RWPE1 (cell line): ENCODE results near the gene WDR45B.

Source experiments
- CTCF ChIA-PET: fragments of 350-600 bp; sonication (Branson Sonifier 250); formaldehyde crosslinking; extraction: SDS; loops from one replicate; lab custom pipeline; 2021; lab: Yijun Ruan, JAX
- POLR2A ChIA-PET: fragments of 400-600 bp; formaldehyde crosslinking; extraction: SDS; loops from one replicate; lab custom pipeline; 2020; ENCODE audit warnings: antibody characterized with exemption; ENCODE audit not compliant: low non-redundant PET; lab: Yijun Ruan, JAX
- DNase-seq: peaks from one replicate; pipeline ENCODE4 v3.0.0; 2012; ENCODE audit warnings: low spot score
- H3K27ac ChIP-seq: fragments of 450-650 bp; 2 replicates; pipeline ENCODE4 v1.5.1; 2017
- TF ChIP-seq, protein P1 (sequence below): fragments of 450-650 bp; conservative IDR thresholded peaks from 2 replicates; pipeline ENCODE4 v1.5.1; 2017; ENCODE audit warnings: low read depth, mild to moderate bottlenecking

WDR45B gene

DNA sequence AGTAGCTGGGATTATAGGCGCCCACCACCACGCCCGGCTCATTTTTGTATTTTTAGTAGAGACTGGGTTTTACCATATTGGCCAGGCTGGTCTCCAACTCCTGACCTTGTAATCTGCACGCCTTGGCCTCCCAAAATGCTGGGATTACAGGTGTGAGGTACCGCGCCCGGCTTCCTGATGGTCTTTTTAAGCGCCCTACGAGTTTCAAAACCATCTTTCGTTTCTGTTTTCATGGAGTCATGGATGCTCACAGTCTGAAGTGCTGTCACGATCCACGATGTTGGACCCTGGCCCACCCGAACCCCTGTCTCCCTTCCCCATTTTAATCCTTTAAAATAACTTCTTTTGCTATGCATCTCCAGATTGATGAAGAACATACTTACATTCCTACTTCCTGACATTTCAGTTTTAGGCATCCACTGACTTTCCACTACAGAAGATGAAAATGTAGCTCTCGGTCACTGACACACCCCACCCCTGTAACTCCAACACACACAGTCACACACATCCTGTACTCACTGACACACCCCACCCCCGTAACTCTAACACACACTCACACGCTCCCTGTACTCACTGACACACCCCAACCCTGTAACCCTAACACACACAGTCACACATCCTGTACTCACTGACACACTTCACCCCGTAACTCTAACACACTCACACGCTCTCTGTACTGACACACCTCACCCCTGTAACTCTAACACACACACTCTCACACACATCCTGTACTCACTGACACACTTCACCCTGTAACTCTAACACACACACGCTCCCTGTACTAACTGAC, 22.6 kb upstream of the WDR45B start:
- no peak for DNase-seq
- CTCF ChIA-PET, result no interaction called here
- POLR2A ChIA-PET, result no interaction called here
- no peak overlapping the region for H3K27ac ChIP-seq
- TF ChIP-seq, protein P1, sequence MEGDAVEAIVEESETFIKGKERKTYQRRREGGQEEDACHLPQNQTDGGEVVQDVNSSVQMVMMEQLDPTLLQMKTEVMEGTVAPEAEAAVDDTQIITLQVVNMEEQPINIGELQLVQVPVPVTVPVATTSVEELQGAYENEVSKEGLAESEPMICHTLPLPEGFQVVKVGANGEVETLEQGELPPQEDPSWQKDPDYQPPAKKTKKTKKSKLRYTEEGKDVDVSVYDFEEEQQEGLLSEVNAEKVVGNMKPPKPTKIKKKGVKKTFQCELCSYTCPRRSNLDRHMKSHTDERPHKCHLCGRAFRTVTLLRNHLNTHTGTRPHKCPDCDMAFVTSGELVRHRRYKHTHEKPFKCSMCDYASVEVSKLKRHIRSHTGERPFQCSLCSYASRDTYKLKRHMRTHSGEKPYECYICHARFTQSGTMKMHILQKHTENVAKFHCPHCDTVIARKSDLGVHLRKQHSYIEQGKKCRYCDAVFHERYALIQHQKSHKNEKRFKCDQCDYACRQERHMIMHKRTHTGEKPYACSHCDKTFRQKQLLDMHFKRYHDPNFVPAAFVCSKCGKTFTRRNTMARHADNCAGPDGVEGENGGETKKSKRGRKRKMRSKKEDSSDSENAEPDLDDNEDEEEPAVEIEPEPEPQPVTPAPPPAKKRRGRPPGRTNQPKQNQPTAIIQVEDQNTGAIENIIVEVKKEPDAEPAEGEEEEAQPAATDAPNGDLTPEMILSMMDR, result no peak

DNA sequence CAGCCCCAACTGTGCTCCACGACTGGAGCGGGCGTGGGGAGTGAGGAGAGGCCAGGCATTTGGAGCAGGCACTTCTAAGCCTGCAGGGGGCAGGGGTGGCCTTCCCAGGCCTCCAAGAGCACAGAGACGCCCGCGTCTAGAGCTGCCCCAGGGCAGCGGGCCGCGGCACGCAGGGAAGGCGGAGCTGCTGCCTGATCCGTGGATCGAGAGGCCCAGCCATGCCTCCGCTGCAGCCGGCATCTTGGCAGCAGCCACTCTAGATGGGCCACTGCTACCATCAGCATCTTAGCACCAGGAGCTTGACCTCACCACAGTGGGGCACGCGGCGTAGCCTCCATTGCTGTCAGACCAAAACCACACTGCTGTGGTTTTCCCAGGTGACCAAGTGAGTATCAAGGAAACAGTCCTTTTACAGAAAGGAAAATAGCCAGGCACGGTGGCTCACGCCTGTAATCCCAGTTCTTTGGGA, 20.4 kb upstream of the WDR45B start:
- peak; percentile 60 for DNase-seq
- ChIA-PET POLR2A (interaction anchor here (0.5 kb wide), 1 partner anchor 15 kb away, joined by 6 read pairs; no protein-coding TSS in a partner anchor), CTCF (interaction anchor here (0.6 to 1.3 kb wide), 9 partner anchors 9 to 356 kb away, joined by 3 to 8 read pairs (median 3); no protein-coding TSS in a partner anchor)
- H3K27ac ChIP-seq, result no peak overlapping the region
- TF ChIP-seq, protein P1, result peak; percentile 63

DNA sequence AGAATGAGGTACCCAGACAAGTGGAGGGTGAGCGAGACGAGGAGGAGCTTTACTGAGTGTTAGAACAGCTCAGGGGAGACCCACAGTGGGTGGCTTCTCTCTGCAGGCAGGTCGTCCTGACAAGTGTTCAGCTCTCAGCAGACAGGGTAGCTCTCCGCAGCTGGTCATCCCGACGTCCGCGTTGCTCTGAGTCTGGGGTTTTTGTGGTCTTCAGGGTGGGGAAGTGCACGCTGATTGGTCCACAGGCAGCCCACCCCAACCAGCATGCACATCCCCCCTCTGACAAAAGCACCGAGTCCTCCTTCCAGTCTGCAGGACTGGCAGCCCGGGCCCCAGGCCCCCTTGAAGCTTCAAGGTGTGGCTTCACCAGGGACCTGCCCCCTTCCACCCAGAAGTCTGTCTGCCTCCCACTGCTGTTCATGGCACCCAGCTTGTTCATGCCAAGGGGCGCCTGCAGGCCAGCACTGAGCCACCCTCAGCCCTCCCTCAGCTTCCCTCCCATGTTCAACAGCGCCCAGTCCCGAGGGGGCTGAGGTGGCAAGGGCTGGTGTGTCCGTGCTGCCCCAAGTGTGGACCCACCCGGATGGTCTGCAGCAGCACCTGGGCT, 19.9 kb upstream of the WDR45B start:
- TF ChIP-seq, protein P1, result no peak
- no peak for DNase-seq
- CTCF ChIA-PET, result interaction anchor here (0.5 to 1.3 kb wide), 6 partner anchors 11 to 356 kb away, joined by 3 to 8 read pairs (median 4); no protein-coding TSS in a partner anchor
- POLR2A ChIA-PET, result no interaction called here
- H3K27ac ChIP-seq, result no peak overlapping the region

DNA sequence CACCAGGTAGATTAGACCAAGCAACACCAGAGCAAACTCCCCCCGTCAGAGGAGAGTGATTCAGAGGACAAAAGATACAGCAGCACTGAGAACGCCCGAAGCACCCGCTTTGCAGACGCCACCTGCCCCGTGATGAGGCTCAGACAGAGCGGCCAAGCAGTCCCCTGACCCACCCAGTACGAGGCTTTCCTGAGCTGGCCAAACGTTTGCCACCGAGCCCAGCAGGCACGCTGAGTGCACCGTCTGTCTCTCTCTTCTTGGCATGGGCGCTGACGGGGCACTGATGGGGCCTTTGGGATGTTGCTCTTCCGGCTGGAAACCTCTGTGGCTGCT, 19.4 kb upstream of the WDR45B start:
- TF ChIP-seq, protein P1, result no peak
- CTCF ChIA-PET, result interaction anchor here (0.5 to 0.7 kb wide), 3 partner anchors 29 to 110 kb away, joined by 3 to 4 read pairs (median 3); no protein-coding TSS in a partner anchor
- no peak overlapping the region for H3K27ac ChIP-seq
- DNase-seq, result no peak
- POLR2A ChIA-PET, result no interaction called here

DNA sequence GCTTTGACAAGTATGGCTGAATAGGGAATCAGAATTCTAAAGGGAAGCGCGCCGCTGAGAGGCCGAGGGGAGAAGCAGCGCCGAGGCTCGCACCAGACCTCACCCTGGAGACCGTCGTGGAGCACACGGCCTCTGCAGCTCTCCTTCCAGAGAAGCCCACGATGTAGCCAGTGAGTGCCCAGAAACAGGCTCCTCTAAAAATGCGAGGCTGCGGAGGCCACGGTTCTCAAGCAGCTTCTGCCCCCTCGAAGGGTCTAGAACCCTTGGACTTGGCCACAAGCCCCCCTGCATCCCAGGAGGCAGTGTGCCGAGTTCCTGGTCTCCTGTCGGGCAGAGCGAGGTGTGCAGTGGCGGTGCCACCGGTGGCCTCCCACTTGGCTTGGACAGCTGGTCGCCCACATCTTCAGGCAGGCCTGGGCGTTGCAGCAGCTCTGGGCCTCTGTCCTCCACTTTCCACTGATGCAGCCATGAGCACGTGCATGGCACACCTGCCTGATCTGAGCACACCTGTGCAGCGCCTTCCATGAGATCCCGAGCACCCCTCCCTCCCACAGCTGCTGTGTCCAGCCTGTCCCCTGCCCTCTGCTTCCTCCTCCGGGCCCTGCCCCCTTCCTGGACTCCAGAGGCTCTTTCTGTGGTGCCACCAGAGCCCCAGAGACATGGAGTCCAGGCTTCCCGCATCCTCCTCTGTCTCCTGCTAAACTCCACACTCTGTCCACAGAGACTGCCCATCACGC, 18.9 kb upstream of the WDR45B start:
- TF ChIP-seq, protein P1, result no peak
- DNase-seq, result no peak
- no peak overlapping the region for H3K27ac ChIP-seq
- ChIA-PET CTCF (interaction anchor here (0.5 kb wide), 1 partner anchor 30 kb away, joined by 3 read pairs; no protein-coding TSS in a partner anchor), POLR2A (no interaction called here)

DNA sequence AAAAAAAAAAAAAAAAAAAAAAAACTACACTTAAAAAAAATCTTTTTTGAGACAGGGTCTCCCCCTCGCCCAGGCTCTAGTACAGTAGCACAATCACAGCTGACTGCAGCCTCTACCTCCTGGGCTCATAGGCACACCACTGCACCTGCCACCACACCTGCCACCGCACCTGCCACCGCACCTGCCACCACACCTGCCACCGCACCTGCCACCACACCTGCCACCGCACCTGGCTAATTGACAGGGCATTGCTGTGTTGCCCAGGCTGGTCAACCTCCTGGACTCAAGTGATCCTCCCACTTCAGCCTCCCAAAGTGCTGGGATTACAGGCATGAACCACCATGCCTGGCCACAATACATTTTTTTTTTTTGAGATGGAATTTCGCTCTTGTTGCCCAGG, 17.6 kb upstream of the WDR45B start:
- CTCF ChIA-PET, result no interaction called here

More for the DNA sequence above, 17.6 kb upstream of the WDR45B start:
- no peak for DNase-seq
- no peak overlapping the region for H3K27ac ChIP-seq
- TF ChIP-seq, protein P1, result no peak
- POLR2A ChIA-PET, result no interaction called here
